ENCODE measurements around the gene PTPRT.

PTPRT gene

GRCh38 chr20:42610070-42610469, 579.6 kb downstream of the PTPRT start (continued):
- no peak for TF ChIP-seq RBAK (tag by site-specific recombination; IDR thresholded peaks at IDR 0.05)

- Histone ChIP-seq H3K4me3 (ENCODE audit: low read depth, low read length) (no peak overlapping the region), H3K9me3 (ENCODE audit: control insufficient read depth, insufficient read depth, low read depth, low read length) (no peaks in the 10 kb centered on the region), H3K36me3 (ENCODE audit: control insufficient read depth in 2 of 2, insufficient read depth in 1 of 2, low read length in 2 of 2) (no peaks in the 10 kb centered on the region), H3K27ac (ENCODE audit: extremely low read depth, low read depth, low read length) (no peak overlapping the region), H3K4me1 (ENCODE audit: control insufficient read depth, insufficient read depth, low read length) (no peaks in the 10 kb centered on the region)
- no peak for TF ChIP-seq ZNF514 (tag by site-specific recombination; IDR thresholded peaks at IDR 0.05)
- TF ChIP-seq ZNF175 (tag by site-specific recombination; IDR thresholded peaks at IDR 0.05) = no peak
- ChIA-PET CTCF (interaction anchor here (0.7 kb wide), 1 partner anchor 11 kb away, joined by 3 read pairs; no protein-coding TSS in a partner anchor), POLR2A (no interaction called here)
Observed at GRCh38 chr20:42609618-42610017, 580.1 kb downstream of the PTPRT start.

DNA sequence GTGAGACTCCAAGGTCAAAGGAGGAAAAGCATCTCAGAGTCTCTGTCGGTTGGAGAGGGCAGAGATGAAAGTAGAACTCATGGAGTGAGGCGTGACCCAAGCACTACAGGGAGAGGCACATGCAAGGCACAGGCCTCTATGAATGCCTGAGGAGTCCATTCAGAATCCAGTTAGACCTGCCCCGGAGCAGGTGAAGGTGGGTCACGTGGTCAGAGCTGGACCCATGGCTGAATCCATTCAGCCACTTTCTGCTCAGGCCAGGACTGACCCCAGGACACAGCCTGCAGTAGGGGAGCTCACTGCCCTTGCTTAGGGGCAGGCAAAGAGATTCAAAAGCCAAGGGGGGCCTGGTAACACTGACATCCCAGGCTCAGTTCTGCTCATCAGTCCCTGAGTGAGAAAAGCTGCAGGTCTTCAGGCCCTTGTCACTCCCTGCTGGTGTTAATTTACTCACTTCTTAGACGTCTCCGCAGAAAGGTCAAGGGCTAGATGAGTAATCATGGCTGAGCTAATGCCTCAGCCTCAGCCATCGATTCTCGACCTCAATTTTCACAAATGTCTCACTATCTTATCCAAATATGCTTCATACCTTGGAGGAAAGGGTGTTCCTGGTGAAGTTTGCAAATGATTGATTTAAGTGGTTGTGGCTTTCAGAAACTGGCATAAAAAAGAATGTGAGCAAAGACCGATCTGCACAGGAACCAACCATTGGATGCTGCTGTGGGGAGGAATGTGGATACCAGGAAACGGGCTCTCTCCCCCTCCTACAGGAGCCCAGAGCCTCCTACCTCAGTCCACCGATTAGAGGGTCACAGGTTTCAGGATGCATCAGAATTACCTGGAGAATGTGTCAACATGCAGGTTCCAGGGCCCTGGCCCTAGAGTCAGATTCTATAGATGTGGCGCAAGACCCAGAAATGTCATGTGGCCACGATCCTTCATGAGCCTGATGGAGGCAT, 584.4 kb downstream of the PTPRT start:
- no peak for TF ChIP-seq ZNF585B (tag by site-specific recombination; IDR thresholded peaks at IDR 0.05)
- no peak for TF ChIP-seq ZNF560 (tag by site-specific recombination; IDR thresholded peaks at IDR 0.05; ENCODE audit: borderline replicate concordance)
- no peak overlapping the region for H3K27ac ChIP-seq (ENCODE audit: extremely low read depth, low read depth, low read length)
- no peaks in the 10 kb centered on the region for H3K9me3 ChIP-seq (ENCODE audit: control insufficient read depth, insufficient read depth, low read depth, low read length)
- no peak overlapping the region for H3K4me3 ChIP-seq (ENCODE audit: low read depth, low read length)
- ChIA-PET CTCF (interaction anchor here (1.0 kb wide), 1 partner anchor 121 kb away, joined by 5 read pairs; no protein-coding TSS in a partner anchor), POLR2A (no interaction called here)
- H3K36me3 ChIP-seq (ENCODE audit: control insufficient read depth in 2 of 2, insufficient read depth in 1 of 2, low read length in 2 of 2) = no peaks in the 10 kb centered on the region
- H3K4me1 ChIP-seq (ENCODE audit: control insufficient read depth, insufficient read depth, low read length) = no peaks in the 10 kb centered on the region

DNA sequence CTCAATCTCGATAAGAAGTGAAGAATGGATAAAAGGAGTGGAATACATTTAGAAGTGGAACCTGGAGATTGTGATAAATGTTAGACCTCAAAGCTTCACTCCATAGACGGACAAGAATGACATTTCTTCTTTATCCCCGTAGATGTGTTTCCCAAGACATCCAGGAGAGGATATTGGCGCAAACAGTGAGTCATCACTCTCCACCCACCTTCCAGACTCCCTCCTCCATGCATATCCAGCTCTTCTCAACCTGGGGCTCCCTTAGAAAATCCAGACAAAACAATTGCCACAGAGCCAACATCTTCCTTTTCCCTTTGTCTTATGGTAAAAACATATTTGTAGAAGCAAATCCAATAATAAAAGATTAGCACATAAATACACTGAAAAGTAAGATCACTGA, 586.1 kb downstream of the PTPRT start:
- Histone ChIP-seq H3K27ac (ENCODE audit: extremely low read depth, low read depth, low read length) (no peak overlapping the region), H3K4me1 (ENCODE audit: control insufficient read depth, insufficient read depth, low read length) (no peaks in the 10 kb centered on the region), H3K4me3 (ENCODE audit: low read depth, low read length) (no peak overlapping the region), H3K36me3 (ENCODE audit: control insufficient read depth in 2 of 2, insufficient read depth in 1 of 2, low read length in 2 of 2) (no peaks in the 10 kb centered on the region), H3K9me3 (ENCODE audit: control insufficient read depth, insufficient read depth, low read depth, low read length) (no peaks in the 10 kb centered on the region)
- CTCF ChIA-PET = no interaction called here
- POLR2A ChIA-PET = no interaction called here
- TF ChIP-seq, protein P1, sequence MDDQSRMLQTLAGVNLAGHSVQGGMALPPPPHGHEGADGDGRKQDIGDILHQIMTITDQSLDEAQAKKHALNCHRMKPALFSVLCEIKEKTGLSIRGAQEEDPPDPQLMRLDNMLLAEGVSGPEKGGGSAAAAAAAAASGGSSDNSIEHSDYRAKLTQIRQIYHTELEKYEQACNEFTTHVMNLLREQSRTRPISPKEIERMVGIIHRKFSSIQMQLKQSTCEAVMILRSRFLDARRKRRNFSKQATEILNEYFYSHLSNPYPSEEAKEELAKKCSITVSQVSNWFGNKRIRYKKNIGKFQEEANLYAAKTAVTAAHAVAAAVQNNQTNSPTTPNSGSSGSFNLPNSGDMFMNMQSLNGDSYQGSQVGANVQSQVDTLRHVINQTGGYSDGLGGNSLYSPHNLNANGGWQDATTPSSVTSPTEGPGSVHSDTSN (CRISPR knock-in tag; IDR thresholded peaks at IDR 0.05) = no peak
- no peak for TF ChIP-seq PATZ1 (tag by site-specific recombination; IDR thresholded peaks at IDR 0.05)
- TF ChIP-seq ZNF518A (tag by site-specific recombination; conservative IDR thresholded peaks at IDR 0.05; ENCODE audit: low read depth) = no peak
- no peak for TF ChIP-seq ZNF777 (tag by site-specific recombination; IDR thresholded peaks at IDR 0.05; ENCODE audit: borderline replicate concordance)
- no peak for TF ChIP-seq KLF8 (tag by site-specific recombination; IDR thresholded peaks at IDR 0.05)
- no peak for TF ChIP-seq YY2 (tag by site-specific recombination; IDR thresholded peaks at IDR 0.05)
- TF ChIP-seq ZNF548 (tag by site-specific recombination; IDR thresholded peaks at IDR 0.05) = no peak
- no peak for TF ChIP-seq GLIS1 (tag by site-specific recombination; IDR thresholded peaks at IDR 0.05)
- TF ChIP-seq ZNF274 (IDR thresholded peaks at IDR 0.05; ENCODE audit: low read length) = no peak
- no peak for TF ChIP-seq ZNF274 (tag by site-specific recombination; IDR thresholded peaks at IDR 0.05; ENCODE audit: borderline replicate concordance)
